Measurements from ENCODE around the gene IQCH.
A peak's percentile ranks its signal among the peaks of the same experiment; 100 is the strongest.
"Not testable (repeated sequence)": the region's sequence is repeated elsewhere in the genome, so short reads cannot be mapped to it uniquely, and the experiment has no call there.

IQCH gene

DNA sequence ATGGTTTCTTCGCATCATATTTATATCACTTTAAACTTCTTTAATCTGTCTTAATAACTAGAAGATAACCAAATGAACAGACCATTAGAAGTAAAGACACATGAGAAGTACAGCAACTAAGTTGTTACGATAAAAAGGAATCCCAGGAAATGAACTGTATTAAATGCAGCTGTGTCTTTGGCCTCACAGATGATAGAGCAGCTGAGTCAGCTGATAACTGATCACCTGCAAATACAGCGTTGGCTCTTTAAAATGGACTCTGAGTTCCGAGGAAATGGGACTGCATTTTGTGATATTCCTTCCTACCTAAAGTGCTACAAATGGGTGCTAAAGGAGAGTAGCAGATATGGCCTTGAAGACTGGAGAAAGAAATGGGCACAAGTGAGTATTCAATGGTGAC lies 145.3 kb downstream of the IQCH start:
- no peak for DNase-seq

- DNase-seq = no peak
Measured at GRCh38 chr15:67400890-67401289, 146.3 kb downstream of the IQCH start.

DNA sequence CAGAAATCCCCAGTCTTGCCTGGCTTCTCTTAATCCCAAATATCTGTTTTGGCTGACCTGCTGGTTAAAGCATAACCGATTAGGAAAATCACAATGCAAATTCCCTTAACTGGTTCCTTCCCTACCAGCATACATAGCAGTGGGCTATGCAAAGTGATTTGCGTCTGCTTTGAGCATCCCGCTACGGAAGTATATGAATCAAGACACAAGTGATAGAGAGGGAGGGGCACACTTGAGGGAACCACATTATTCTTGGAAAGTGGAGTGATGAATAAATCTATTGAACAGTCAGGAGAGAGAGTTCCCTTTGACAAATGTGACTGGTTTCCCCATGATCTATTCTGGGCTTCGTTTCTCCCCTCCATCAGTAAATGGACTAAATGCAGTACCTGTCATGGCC lies 146.8 kb downstream of the IQCH start:
- DNase-seq = no peak

DNA sequence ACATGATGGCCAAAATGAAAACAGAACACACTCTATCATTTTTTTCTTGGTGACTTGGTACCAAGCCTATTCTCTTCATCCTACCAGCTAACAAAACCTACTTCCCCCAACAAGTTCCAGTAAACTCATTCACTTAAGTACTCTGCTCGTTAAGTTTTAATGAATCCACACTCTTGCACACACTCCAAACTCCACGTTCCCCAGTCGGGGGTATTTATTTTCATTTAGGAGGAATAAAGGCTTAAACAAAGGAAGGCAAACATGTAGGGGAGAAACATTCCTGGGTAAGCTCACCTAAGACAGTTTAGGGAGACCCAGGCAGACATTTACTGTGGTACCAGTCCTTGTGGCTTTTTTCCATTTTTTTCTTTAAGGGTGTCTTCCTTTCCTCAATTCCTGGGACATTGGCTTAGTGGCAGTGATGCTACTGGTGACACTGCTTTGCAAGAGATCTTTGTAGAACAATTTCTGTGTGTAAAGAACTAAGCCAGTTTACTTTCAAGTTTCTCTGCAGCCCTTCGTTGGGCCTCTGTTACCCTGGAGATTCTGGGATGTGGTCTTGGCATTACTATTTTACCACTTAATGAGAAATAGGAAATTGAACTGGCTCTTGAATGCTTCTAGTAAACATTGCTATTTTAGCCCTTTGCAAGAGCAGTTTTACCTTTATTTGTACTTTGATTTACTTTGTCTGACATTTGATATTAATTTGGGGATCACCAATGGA lies 149.0 kb downstream of the IQCH start:
- peak; percentile 8 for DNase-seq

GRCh38 chr15:67405208-67406191 lies 150.9 kb downstream of the IQCH start:
- no peak for DNase-seq

GRCh38 chr15:67406257-67406861 lies 151.8 kb downstream of the IQCH start:
- no peak for DNase-seq

GRCh38 chr15:67407786-67408185 lies 153.2 kb downstream of the IQCH start:
- no peak for DNase-seq

DNA sequence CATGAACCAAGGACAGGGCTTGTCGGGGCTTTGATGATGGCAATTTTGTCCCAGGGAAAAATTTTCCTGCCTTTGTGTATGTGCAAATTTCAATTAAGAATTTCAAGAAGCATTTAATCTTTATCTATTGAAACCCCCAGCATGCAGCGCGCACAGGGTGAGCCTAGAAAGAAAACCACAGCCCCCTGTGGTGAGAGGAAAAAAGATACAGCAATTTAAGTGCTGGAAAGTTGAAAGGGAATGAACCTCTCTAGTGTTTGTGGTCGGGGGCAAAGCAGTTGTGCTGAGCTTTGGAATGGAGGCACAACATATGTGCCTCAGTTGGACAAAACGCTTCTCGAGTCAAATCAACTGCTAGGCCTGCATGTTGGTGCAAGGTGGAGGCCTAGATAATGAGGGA lies 154.6 kb downstream of the IQCH start:
- DNase-seq = no peak

DNA sequence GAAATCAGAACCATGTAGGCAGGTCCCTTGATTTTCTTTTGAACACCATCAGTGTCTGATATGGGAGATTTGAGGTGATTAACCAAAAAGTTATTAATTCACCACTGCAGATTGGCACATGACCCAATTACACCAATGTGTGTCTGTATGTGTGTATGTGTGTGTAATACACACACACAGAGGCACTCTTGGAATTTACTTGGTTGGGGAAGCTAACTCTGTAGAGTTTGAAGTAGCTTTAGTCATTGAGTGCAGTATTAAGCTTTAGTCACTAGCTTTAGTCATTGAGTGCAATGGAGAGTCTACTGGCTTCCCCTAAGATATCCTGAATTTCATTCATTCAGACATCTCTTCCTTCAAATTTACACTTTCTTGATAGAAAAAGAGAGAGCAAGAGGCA lies 156.9 kb downstream of the IQCH start:
- no peak for DNase-seq

DNA sequence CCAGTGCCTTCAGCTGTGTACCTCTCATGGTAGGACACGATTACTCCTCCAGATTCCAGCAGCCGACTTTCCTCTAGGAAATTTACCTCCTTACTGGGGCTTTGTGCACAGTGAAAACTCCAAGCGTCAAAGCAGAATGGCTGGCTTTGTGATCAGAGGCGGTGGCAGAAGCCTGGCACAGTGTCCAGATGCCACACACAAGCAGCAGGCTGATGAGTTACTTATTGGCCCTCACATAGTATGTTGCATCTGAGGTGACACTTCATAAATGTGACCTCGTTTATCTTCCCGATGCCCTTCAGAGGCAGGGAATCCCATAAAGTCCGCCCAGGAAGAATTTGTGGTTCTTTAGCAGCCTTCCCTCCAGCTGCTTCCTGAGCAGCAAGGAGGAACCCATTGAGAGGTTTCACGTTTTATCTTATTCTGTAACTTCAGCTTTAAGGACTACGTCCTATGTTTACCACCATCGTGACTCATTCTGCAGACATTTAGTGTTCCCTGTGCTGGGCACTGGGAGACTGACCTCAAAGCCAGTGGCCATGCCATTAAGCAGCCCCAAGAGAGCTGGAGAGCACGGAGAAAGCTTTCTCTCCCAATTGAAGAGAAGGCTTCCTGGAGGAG lies 159.3 kb downstream of the IQCH start:
- no peak for DNase-seq

DNA sequence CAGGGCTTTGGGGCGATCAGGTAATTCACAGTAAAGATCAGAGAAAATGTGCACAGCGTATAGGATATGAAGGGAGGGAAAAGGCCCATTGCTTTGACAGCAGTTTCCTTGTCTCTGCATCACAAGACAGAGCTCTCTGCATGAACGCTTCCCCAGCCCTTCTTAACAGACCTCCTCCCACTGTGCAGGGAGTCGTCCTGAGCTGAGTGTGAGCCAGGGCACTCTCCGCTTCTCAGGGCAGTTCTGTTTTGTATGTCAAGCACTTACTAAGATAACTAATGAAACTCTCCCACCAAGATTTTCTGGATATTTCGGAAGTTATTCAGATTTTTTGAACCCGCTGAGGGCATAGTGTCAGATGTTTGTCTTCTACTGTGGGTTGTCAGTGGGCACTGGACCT lies 160.6 kb downstream of the IQCH start:
- DNase-seq = no peak

DNA sequence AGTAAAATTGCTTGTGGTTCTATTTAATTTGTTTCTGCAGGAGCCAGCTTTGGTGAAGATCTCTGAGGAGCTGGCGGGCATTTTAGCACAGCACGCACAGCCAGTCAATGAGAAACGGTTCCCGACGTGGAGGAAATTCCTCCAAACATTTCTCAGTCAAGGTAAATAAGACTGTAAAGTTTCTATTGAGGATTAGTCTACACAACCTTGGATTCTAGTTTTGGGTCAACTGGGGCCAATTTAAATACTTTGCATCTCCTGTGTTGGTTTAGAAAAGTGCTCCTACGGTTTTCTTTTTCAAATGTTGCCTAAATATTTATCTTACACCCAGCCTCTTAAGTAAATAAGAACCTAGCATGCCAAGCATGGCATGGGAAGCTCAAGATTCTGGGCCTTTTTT lies 162.3 kb downstream of the IQCH start:
- no peak for DNase-seq

GRCh38 chr15:67419705-67420104 lies 165.1 kb downstream of the IQCH start:
- DNase-seq = no peak

GRCh38 chr15:67420137-67420536 lies 165.6 kb downstream of the IQCH start:
- DNase-seq = no peak

GRCh38 chr15:67421105-67421504 lies 166.5 kb downstream of the IQCH start:
- DNase-seq = no peak

GRCh38 chr15:67422296-67422695 lies 167.7 kb downstream of the IQCH start:
- no peak for DNase-seq

DNA sequence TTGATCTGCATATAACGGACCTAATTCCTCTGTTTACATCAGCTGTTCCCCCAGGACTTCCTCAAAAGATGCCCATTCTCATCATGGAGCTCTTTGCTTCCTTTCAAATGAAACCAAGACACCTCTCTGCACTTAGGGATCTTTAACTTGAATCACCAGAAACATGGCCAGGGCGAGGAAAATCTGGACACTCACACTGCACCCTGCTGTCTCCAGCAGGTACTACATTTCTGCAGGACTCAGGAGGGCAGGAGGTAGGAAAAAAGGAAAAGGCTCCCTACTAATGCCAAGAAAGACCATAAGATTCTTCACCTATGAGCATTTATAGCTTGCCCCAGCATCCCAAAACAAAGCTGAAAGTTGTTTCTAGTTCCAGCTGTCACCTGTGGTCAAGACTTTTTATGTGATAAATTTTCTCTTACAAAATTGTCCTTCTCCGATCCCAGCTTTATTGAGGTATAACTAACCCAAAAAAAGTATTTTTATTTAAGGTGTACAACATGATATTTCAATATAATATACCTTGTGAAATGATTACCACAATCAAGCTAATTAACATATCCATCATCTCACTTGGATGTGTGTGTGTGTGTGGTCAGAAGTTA lies 179.0 kb downstream of the IQCH start:
- no peak for DNase-seq

- DNase-seq = not testable (repeated sequence)
Measured at GRCh38 chr15:67436351-67437250, 182.0 kb downstream of the IQCH start.

DNA sequence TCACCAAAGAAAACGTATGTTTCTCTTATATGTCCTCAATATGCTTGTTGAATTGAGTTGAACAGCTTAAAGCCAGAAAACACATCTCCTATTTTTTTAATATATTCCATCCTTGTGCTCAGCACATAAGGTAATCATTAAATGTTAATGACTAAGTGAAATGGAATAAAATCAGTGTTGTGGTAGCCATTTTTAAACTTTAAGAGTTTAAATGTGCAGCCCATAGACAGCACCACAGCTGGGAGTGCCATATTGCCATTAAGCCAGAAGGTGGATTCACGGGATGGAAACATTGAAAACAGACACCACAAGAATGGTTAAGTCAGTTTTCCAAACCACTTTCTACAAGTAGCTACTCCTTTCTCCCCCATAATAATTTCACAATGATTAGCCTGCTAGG lies 189.5 kb downstream of the IQCH start:
- no peak for DNase-seq

DNA sequence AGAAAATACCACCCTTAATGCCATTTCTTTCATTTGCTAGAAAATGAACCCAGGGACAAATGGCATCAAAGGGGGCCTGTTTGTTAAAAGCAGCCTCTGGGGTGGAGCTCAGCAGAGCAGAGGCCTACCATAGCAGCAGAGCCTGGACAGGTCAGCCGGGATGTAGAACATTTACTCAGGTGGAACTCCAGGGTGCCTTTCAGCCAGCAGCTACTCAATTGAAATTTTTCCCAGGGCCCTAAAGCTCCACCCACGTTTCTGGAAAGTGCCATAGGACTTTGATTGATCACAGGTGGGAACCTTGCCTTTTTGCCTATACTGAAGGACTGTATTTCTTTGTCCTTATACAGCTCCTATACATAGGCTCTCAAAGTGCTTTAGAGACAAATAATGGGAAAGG lies 191.9 kb downstream of the IQCH start:
- no peak for DNase-seq

DNA sequence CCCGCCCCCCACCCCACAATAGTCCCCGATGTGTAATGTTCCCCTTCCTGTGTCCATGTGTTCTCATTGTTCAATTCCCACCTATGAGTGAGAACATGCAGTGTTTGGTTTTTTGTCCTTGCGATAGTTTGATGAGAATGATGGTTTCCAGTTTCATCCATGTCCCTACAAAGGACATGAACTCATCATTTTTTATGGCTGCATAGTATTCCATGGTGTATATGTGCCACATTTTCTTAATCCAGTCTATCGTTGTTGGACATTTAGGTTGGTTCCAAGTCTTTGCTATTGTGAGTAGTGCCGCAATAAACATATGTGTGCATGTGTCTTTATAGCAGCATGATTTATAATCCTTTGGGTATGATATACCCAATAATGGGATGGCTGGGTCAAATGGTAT lies 193.8 kb downstream of the IQCH start:
- not testable (repeated sequence) for DNase-seq

DNA sequence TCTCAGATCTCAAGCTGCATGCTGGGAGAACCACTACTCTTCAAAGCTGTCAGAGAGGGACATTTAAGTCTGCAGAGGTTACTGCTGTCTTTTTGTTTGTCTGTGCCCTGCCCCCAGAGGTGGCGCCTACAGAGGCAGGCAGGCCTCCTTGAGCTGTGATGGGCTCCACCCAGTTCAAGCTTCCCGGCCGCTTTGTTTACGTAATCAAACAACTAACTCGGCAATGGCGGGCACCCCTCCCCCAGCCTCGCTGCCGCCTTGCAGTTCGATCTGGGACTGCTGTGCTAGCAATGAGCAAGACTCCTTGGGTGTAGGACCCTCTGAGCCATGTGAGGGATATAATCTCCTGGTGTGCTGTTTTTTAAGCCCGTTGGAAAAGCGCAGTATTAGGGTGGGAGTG lies 199.1 kb downstream of the IQCH start:
- not testable (repeated sequence) for DNase-seq

All from DMS79 treated with DMSO at 0.1 percent for 48 hours (cell line).